Activated B cell treated with CpG ODN at 0.5 μM for 24 hours (primary cell): Measurements from ENCODE around the gene BICD1. TPM values are rescaled to one million over a fixed set of nuclear protein-coding genes. Genes with fewer than 3 reads are reported as not detected.
A peak's percentile ranks its signal among the peaks of the same experiment; 100 is the strongest.

Experiments
- ATAC-seq: fragments of 200-7000 bp; cut with Tn5 transposase; one replicate; pipeline ENCODE4 v1.10.0; 2021; ENCODE audit warnings: low read depth, mild to moderate bottlenecking, moderate library complexity
- CTCF ChIA-PET: fragments of 350-600 bp; sonication (Branson Sonifier 250); formaldehyde crosslinking; loops from one replicate; lab custom pipeline; 2021; ENCODE audit warnings: antibody characterized with exemption; lab: Charles Lee
- POLR2A ChIA-PET: fragments of 350-600 bp; sonication (Branson Sonifier 250); formaldehyde crosslinking; loops from one replicate; lab custom pipeline; 2021; ENCODE audit warnings: antibody characterized with exemption; lab: Charles Lee
- DNase-seq: peaks from one replicate; pipeline ENCODE4 v3.0.0; 2022
- H3K27ac Mint-ChIP-seq: one replicate; pipeline ENCODE4 v1.8.0; 2020; ENCODE audit warnings: mixed read lengths
- H3K27me3 Mint-ChIP-seq: one replicate; pipeline ENCODE4 v1.8.0; 2021; ENCODE audit warnings: mixed read lengths
- H3K36me3 Mint-ChIP-seq: one replicate; pipeline ENCODE4 v1.8.0; 2021; ENCODE audit warnings: low read depth, mixed read lengths
- H3K4me1 Mint-ChIP-seq: one replicate; pipeline ENCODE4 v1.8.0; 2021; ENCODE audit warnings: mixed read lengths
- H3K4me3 Mint-ChIP-seq: one replicate; pipeline ENCODE4 v1.8.0; 2020; ENCODE audit warnings: mild to moderate bottlenecking, mixed read lengths
- H3K9me3 Mint-ChIP-seq: one replicate; pipeline ENCODE4 v1.8.0; 2020; ENCODE audit warnings: mixed read lengths
- CTCF ChIP-seq: fragments of 200-600 bp; IDR thresholded peaks from one replicate; pipeline ENCODE4 v1.8.0; 2022; ENCODE audit warnings: antibody characterized with exemption, mild to moderate bottlenecking
- intact Hi-C: fragments of 100-400 bp; cut with micrococcal nuclease; formaldehyde crosslinking; loops from one replicate; pipeline ENCODE4 v1.15.1; 2024
- total RNA-seq: library from RNA; stranded (reverse); gene quantifications from 2 replicates; pipeline ENCODE4 v1.2.3, GENCODE V29; 2022

Gene BICD1
- total RNA-seq, 1 donor from 2014 or later, result 67.6 TPM

GRCh38 chr12:32264961-32265360 lies 158.3 kb downstream of the BICD1 start:
- CTCF ChIA-PET, result interaction anchor here (1.0 to 1.2 kb wide), 2 partner anchors 9 to 11 kb away, joined by 4 to 5 read pairs; no protein-coding TSS in a partner anchor
- Mint-ChIP-seq H3K27me3 (no peaks in the 10 kb centered on the region), H3K4me3 (peak overlapping the region; percentile 52), H3K27ac (peak overlapping the region; percentile 97), H3K36me3 (peaks cover 5% of the 10 kb centered on the region), H3K9me3 (peaks cover 2% of the 10 kb centered on the region), H3K4me1 (peaks cover 43% of the 10 kb centered on the region)
- intact Hi-C loops, result loop anchor here (1.0 to 2.0 kb wide), 4 partner anchors 8 to 606 kb away; partner anchors contain the start of gene ETFBKMT
- POLR2A ChIA-PET, result interaction anchor here (0.5 to 3.8 kb wide), 18 partner anchors 9 to 674 kb away, joined by 3 to 35 read pairs (median 4); partner anchors contain the start of genes BICD1, DENND5B and RESF1
- no peak for TF ChIP-seq CTCF
- peak; percentile 31 for DNase-seq
- ATAC-seq, result peak; percentile 67

GRCh38 chr12:32265456-32265855 lies 158.8 kb downstream of the BICD1 start:
- ATAC-seq, result peak; percentile 15
- ChIA-PET CTCF (interaction anchor here (1.0 to 1.2 kb wide), 2 partner anchors 9 to 11 kb away, joined by 4 to 5 read pairs; no protein-coding TSS in a partner anchor), POLR2A (interaction anchor here (0.6 to 3.8 kb wide), 20 partner anchors 8 to 675 kb away, joined by 3 to 35 read pairs (median 4); partner anchors contain the start of genes BICD1, DENND5B and RESF1)
- Mint-ChIP-seq H3K9me3 (peaks cover 2% of the 10 kb centered on the region), H3K4me1 (peaks cover 46% of the 10 kb centered on the region), H3K27ac (peak overlapping the region; percentile 97), H3K27me3 (no peaks in the 10 kb centered on the region), H3K4me3 (peak overlapping the region; percentile 69), H3K36me3 (peaks cover 5% of the 10 kb centered on the region)
- intact Hi-C loops, result loop anchor here (1.0 to 2.0 kb wide), 4 partner anchors 8 to 606 kb away; partner anchors contain the start of gene ETFBKMT
- TF ChIP-seq CTCF, result no peak
- no peak for DNase-seq

GRCh38 chr12:32265951-32266350 lies 159.3 kb downstream of the BICD1 start:
- Mint-ChIP-seq H3K9me3 (peaks cover 2% of the 10 kb centered on the region), H3K4me3 (peak overlapping the region; percentile 69), H3K36me3 (peaks cover 5% of the 10 kb centered on the region), H3K27me3 (no peaks in the 10 kb centered on the region), H3K27ac (peak overlapping the region; percentile 97), H3K4me1 (peaks cover 50% of the 10 kb centered on the region)
- ATAC-seq, result peak; percentile 81
- ChIA-PET POLR2A (interaction anchor here (0.6 to 3.8 kb wide), 16 partner anchors 8 to 675 kb away, joined by 3 to 35 read pairs (median 5); partner anchors contain the start of genes BICD1 and DENND5B), CTCF (interaction anchor here (1.2 kb wide), 1 partner anchor 8 kb away, joined by 5 read pairs; no protein-coding TSS in a partner anchor)
- DNase-seq, result no peak
- intact Hi-C loops, result loop anchor here (1.0 to 2.0 kb wide), 4 partner anchors 7 to 607 kb away; partner anchors contain the start of gene ETFBKMT
- TF ChIP-seq CTCF, result no peak

- no peaks in the 10 kb centered on the region for H3K27me3 Mint-ChIP-seq
- no peak for TF ChIP-seq CTCF
- peaks cover 2% of the 10 kb centered on the region for H3K9me3 Mint-ChIP-seq
- CTCF ChIA-PET, result no interaction called here
- POLR2A ChIA-PET, result interaction anchor here (0.7 to 3.6 kb wide), 3 partner anchors 14 to 552 kb away, joined by 6 to 35 read pairs (median 17); partner anchors contain the start of gene BICD1
- DNase-seq (no peak), ATAC-seq (no peak)
- peaks cover 5% of the 10 kb centered on the region for H3K36me3 Mint-ChIP-seq
- no peak overlapping the region for H3K4me3 Mint-ChIP-seq
- intact Hi-C loops, result no loop called here
- peak overlapping the region; percentile 63 for H3K27ac Mint-ChIP-seq
- peaks cover 50% of the 10 kb centered on the region for H3K4me1 Mint-ChIP-seq
Observed at GRCh38 chr12:32266756-32267155, 160.1 kb downstream of the BICD1 start.
